PC-3 (cell line): ENCODE measurements around the gene SNAI3. TPM values are rescaled to one million over a fixed set of nuclear protein-coding genes. Genes with fewer than 3 reads are reported as not detected.

Source experiments
- ATAC-seq: fragments of 200-7000 bp; cut with Tn5 transposase; 2 replicates; pipeline ENCODE4 v1.9.1; 2020; ENCODE audit warnings: mild to moderate bottlenecking, moderate library complexity
- BruUV-seq: library from RNA; stranded (reverse); fragments of 400-500 nt; replicated peaks from 2 replicates; lab custom pipeline; 2021; lab: Mats Ljungman, UMichigan
- CTCF ChIA-PET: fragments of 300-600 bp; sonication (Branson Sonifier 250); formaldehyde crosslinking; loops from one replicate; lab custom pipeline; 2022; ENCODE audit warnings: antibody characterized with exemption; lab: Charles Lee
- POLR2A ChIA-PET: fragments of 300-600 bp; sonication (Branson Sonifier 250); formaldehyde crosslinking; loops from one replicate; lab custom pipeline; 2022; ENCODE audit warnings: antibody characterized with exemption; ENCODE audit not compliant: unreplicated experiment; lab: Charles Lee
- DNase-seq: peaks from one replicate; pipeline ENCODE4 v3.0.0-alpha.2; 2015
- H2AFZ ChIP-seq: fragments of 300-600 bp; sonication (generic); 2 replicates; pipeline ENCODE4 v1.6.0; 2016; ENCODE audit warnings: antibody characterized with exemption, low read length
- H3F3A ChIP-seq: fragments of 300-600 bp; sonication (generic); one replicate; pipeline ENCODE4 v1.6.0; 2017; ENCODE audit warnings: antibody characterized with exemption, low read length, control low read depth, mild to moderate bottlenecking; ENCODE audit not compliant: unreplicated experiment
- H3K27ac ChIP-seq: fragments of 300-600 bp; sonication (generic); 2 replicates; pipeline ENCODE4 v1.5.1; 2016; ENCODE audit warnings: mild to moderate bottlenecking, low read length
- H3K27me3 ChIP-seq: fragments of 300-600 bp; sonication (generic); 2 replicates; pipeline ENCODE4 v1.6.1; 2016; ENCODE audit warnings: low read length, mixed read lengths
- H3K36me3 ChIP-seq: fragments of 300-600 bp; sonication (generic); 2 replicates; pipeline ENCODE4 v1.6.1; 2016; ENCODE audit warnings: low read depth, mixed run types, low read length, mixed read lengths
- H3K4me1 ChIP-seq: fragments of 300-600 bp; sonication (generic); 2 replicates; pipeline ENCODE4 v1.5.1; 2016; ENCODE audit warnings: low read length; ENCODE audit not compliant: insufficient read depth
- H3K4me2 ChIP-seq: fragments of 300-600 bp; sonication (generic); 2 replicates; pipeline ENCODE4 v1.6.0; 2016; ENCODE audit warnings: low read length
- H3K4me3 ChIP-seq: fragments of 300-600 bp; sonication (generic); 2 replicates; pipeline ENCODE4 v1.5.1; 2016; ENCODE audit warnings: mild to moderate bottlenecking, low read length, mixed read lengths
- H3K79me2 ChIP-seq: fragments of 300-600 bp; sonication (generic); 2 replicates; pipeline ENCODE4 v1.6.1; 2017; ENCODE audit warnings: low read length, mixed read lengths
- H3K9ac ChIP-seq: fragments of 300-600 bp; sonication (generic); 2 replicates; pipeline ENCODE4 v1.6.0; 2016; ENCODE audit warnings: mild to moderate bottlenecking, low read length
- H3K9me2 ChIP-seq: fragments of 300-600 bp; sonication (generic); replicated peaks from 2 replicates; pipeline ENCODE4 v1.6.1; 2016; ENCODE audit warnings: mixed run types, low read length, mixed read lengths
- H3K9me3 ChIP-seq: fragments of 300-600 bp; sonication (generic); 2 replicates; pipeline ENCODE4 v1.6.1; 2016; ENCODE audit warnings: low read length, mixed read lengths
- H4K20me1 ChIP-seq: fragments of 300-600 bp; sonication (generic); 2 replicates; pipeline ENCODE4 v1.6.1; 2016; ENCODE audit warnings: low read length, mixed read lengths
- CTCF ChIP-seq: fragments of 300-600 bp; sonication (generic); conservative IDR thresholded peaks from 2 replicates; pipeline ENCODE4 v1.5.1; 2017; ENCODE audit warnings: antibody characterized with exemption, low read depth, mild to moderate bottlenecking, low read length
- EZH2 ChIP-seq: fragments of 300-600 bp; sonication (generic); IDR thresholded peaks from one replicate; pipeline ENCODE4 v1.6.1; 2017; ENCODE audit warnings: antibody characterized with exemption, mild to moderate bottlenecking, low read length; ENCODE audit not compliant: unreplicated experiment
- EZH2phosphoT487 ChIP-seq: fragments of 300-600 bp; sonication (generic); IDR thresholded peaks from 2 replicates; pipeline ENCODE4 v1.6.1; 2018; ENCODE audit warnings: mild to moderate bottlenecking, antibody characterized with exemption, low read length, borderline replicate concordance
- intact Hi-C: fragments of 100-400 bp; cut with micrococcal nuclease; formaldehyde crosslinking; loops from 2 replicates; pipeline ENCODE4 v1.9.0; 2023
- total RNA-seq: library from RNA; depleted of rRNA; stranded (reverse); fragments of >200 nt; gene quantifications from 2 replicates; pipeline ENCODE4 v1.2.3, GENCODE V29; 2014

SNAI3 gene
- total RNA-seq, 1 experiment from 2014 or later: 0.22 TPM

- Histone ChIP-seq H3K27ac (no peak overlapping the region), H3K9me2 (no peaks in the 10 kb centered on the region), H3F3A (no peaks in the 10 kb centered on the region), H2AFZ (no peak overlapping the region), H3K27me3 (no peaks in the 10 kb centered on the region), H4K20me1 (no peaks in the 10 kb centered on the region), H3K4me3 (no peak overlapping the region), H3K9ac (no peak overlapping the region), H3K4me1 (no peaks in the 10 kb centered on the region), H3K9me3 (no peaks in the 10 kb centered on the region), H3K79me2 (no peaks in the 10 kb centered on the region), H3K36me3 (peaks cover 4% of the 10 kb centered on the region; the same call in 1 of the 2 replicates), H3K4me2 (no peak overlapping the region)
- no peak for DNase-seq
- TF ChIP-seq CTCF: no peak
- no peak for TF ChIP-seq EZH2phosphoT487
- TF ChIP-seq EZH2: no peak
- BruUV-seq: no TSS peak
- POLR2A ChIA-PET: no interaction called here
- ATAC-seq: no peak
- CTCF ChIA-PET: no interaction called here
- intact Hi-C loops: no loop called here
These were observed 39.5 kb upstream of the SNAI3 start for GRCh38 chr16:88725609-88726407.

- Histone ChIP-seq H3F3A (no peaks in the 10 kb centered on the region), H3K27ac (no peak overlapping the region), H4K20me1 (no peaks in the 10 kb centered on the region), H3K4me1 (no peaks in the 10 kb centered on the region), H3K9me3 (no peaks in the 10 kb centered on the region), H3K9me2 (no peaks in the 10 kb centered on the region), H3K79me2 (no peaks in the 10 kb centered on the region), H3K27me3 (no peaks in the 10 kb centered on the region), H3K4me2 (no peak overlapping the region), H3K9ac (no peak overlapping the region), H3K4me3 (no peak overlapping the region), H2AFZ (no peak overlapping the region), H3K36me3 (peaks cover 4% of the 10 kb centered on the region; the same call in 1 of the 2 replicates)
- ChIA-PET POLR2A (no interaction called here), CTCF (no interaction called here)
- no peak for ATAC-seq
- BruUV-seq: no TSS peak
- no peak for TF ChIP-seq EZH2phosphoT487
- TF ChIP-seq EZH2: no peak
- no peak for TF ChIP-seq CTCF
- no peak for DNase-seq
- intact Hi-C loops: no loop called here
These were observed 38.7 kb upstream of the SNAI3 start for GRCh38 chr16:88724855-88725555.

- Histone ChIP-seq H3K79me2 (no peaks in the 10 kb centered on the region), H3K9me2 (no peaks in the 10 kb centered on the region), H3K4me2 (no peak overlapping the region), H3K9ac (no peak overlapping the region), H3K27me3 (no peaks in the 10 kb centered on the region), H3K4me3 (no peak overlapping the region), H3K27ac (no peak overlapping the region), H3K9me3 (no peaks in the 10 kb centered on the region), H3K36me3 (peaks cover 4% of the 10 kb centered on the region; the same call in 1 of the 2 replicates), H3K4me1 (no peaks in the 10 kb centered on the region), H4K20me1 (no peaks in the 10 kb centered on the region), H3F3A (no peaks in the 10 kb centered on the region), H2AFZ (no peak overlapping the region)
- CTCF ChIA-PET: no interaction called here
- TF ChIP-seq EZH2: no peak
- TF ChIP-seq EZH2phosphoT487: no peak
- TF ChIP-seq CTCF: no peak
- no TSS peak for BruUV-seq
- ATAC-seq (no peak), DNase-seq (no peak)
- intact Hi-C loops: no loop called here
- POLR2A ChIA-PET: no interaction called here
These were observed 37.6 kb upstream of the SNAI3 start for GRCh38 chr16:88723911-88724310.
